Astrocyte of the cerebellum (primary cell): Measurements from ENCODE around the gene EIF4G2.

ENCODE experiments used
- DNase-seq: peaks from one replicate; pipeline ENCODE4 v3.0.0-alpha.2; 2011; ENCODE audit warnings: low read depth
- H3K4me3 ChIP-seq: 2 replicates; pipeline ENCODE4 v1.5.1; 2011; ENCODE audit warnings: mild to moderate bottlenecking, low read depth, low read length, moderate library complexity
- CTCF ChIP-seq: IDR thresholded peaks from 2 replicates; pipeline ENCODE4 v1.5.1; 2012; ENCODE audit warnings: low read length, low read depth, moderate library complexity, mild to moderate bottlenecking; ENCODE audit errors: missing control alignments
- in situ Hi-C: cut with HindIII; loops from 2 replicates; pipeline ENCODE4 v1.10.0; 2017; ENCODE audit warnings: low sequenced_read_pairs

EIF4G2 gene

DNA sequence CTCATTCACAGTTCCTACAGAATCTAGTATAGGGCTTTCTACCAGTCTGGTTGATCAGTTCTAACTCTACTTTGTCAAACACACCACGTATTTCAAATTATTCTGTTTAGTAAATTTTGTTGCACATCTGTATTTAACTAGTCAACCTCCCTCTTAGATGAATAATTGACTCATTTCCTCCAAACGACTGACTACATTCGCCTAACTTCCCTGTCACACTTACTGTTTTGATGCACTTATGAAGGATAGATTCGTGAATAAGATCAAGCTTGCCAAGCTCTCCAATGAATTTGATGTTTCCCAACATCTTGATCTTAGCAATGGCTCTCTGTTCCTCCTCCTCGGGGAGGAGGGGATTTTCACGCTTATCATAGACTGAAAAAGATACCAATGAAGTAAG lies 5.0 kb downstream of the EIF4G2 start:
- H3K4me3 ChIP-seq = no peak overlapping the region
- TF ChIP-seq CTCF = no peak
- DNase-seq = no peak
- in situ Hi-C loops = no loop called here

- DNase-seq = no peak
Measured at GRCh38 chr11:10800292-10800691, 8.4 kb downstream of the EIF4G2 start.

GRCh38 chr11:10798330-10798928 lies 10.3 kb downstream of the EIF4G2 start:
- no peak for DNase-seq
- H3K4me3 ChIP-seq = no peak overlapping the region
- TF ChIP-seq CTCF = no peak
- in situ Hi-C loops = loop anchor here (25.0 kb wide), 1 partner anchor 989 kb away; no protein-coding TSS in a partner anchor

More at GRCh38 chr11:10800292-10800691, 8.4 kb downstream of the EIF4G2 start:
- in situ Hi-C loops = no loop called here
- no peak overlapping the region for H3K4me3 ChIP-seq
- TF ChIP-seq CTCF = no peak

DNA sequence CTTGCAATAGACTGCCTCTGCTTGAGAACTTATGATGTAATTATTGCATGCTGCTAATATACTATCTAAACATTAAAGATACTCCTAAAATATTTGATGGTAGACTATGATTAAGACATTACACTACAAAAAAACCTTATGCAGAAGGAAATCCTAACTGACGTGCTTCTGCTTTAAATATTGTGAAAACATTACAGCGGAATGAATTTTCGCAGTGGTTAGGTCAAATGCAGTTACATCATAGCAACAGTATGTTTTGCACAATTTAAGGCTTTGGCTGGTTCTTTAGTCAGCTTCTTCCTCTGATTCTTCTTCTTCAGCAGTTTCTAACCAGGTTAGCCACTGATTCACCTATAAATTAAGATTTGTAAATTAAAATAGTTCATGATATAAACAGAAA lies 11.2 kb downstream of the EIF4G2 start:
- no peak for TF ChIP-seq CTCF
- DNase-seq = no peak
- H3K4me3 ChIP-seq = no peak overlapping the region
- in situ Hi-C loops = loop anchor here (25.0 kb wide), 1 partner anchor 990 kb away; no protein-coding TSS in a partner anchor

- TF ChIP-seq CTCF = no peak
- H3K4me3 ChIP-seq = no peak overlapping the region
- in situ Hi-C loops = loop anchor here (25.0 kb wide), 1 partner anchor 990 kb away; no protein-coding TSS in a partner anchor
- DNase-seq = no peak
Measured at GRCh38 chr11:10797001-10797400, 11.7 kb downstream of the EIF4G2 start.

DNA sequence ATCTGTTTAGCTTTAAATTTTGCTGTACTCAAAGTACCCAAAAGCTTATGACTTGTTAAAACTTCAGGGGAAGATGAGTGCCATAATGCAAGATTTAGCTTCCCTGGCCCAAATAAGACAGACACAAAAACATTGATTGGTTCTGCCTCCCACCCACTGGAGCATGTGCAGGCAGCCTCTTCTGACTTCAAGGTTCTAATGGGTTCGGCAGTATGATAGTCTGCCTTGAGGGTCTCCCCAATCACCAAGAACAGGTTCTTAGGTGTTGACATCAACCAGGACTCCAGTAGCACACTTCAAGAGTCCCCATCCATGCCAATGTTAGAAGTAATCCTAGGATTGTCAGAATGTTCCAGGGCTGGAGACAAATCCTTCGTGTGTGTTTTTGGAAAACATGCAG lies 12.5 kb downstream of the EIF4G2 start:
- no peak for DNase-seq
- in situ Hi-C loops = loop anchor here (25.0 kb wide), 1 partner anchor 991 kb away; no protein-coding TSS in a partner anchor
- no peak overlapping the region for H3K4me3 ChIP-seq
- no peak for TF ChIP-seq CTCF
